H1 (cell line): ENCODE measurements around the gene AP1M2. TPM values are rescaled to one million over a fixed set of nuclear protein-coding genes. Genes with fewer than 3 reads are reported as not detected.

Experiments used
- ASH2L ChIP-seq: fragments of 200-600, 300-600 bp; sonication (generic); IDR thresholded peaks from one replicate; pipeline ENCODE4 v1.7.1; 2017; ENCODE audit warnings: low read length
- BRCA1 ChIP-seq: IDR thresholded peaks from 2 replicates; pipeline ENCODE4 v1.6.1; 2012; ENCODE audit warnings: low read depth, low read length, improper control_type of control experiment
- CHD2 ChIP-seq: IDR thresholded peaks from 2 replicates; pipeline ENCODE4 v1.6.1; 2012; ENCODE audit warnings: low read length, improper control_type of control experiment
- KDM1A ChIP-seq: fragments of 200-600, 300-600 bp; sonication (generic); IDR thresholded peaks from 2 replicates; pipeline ENCODE4 v1.7.1; 2016; ENCODE audit warnings: mild to moderate bottlenecking, low read length, borderline replicate concordance
- polyA plus RNA-seq, 7 experiments: library from polyadenylated mRNA; depleted of rRNA in 3 of 7; stranded (reverse) in 5 of 7; unstranded in 2 of 7; fragments of >200 nt in 5 of 7; fragments of 200-250 nt in 2 of 7; gene quantifications; 1 replicate in 5 of 7; 2 replicates in 1 of 7; 4 replicates in 1 of 7; pipeline versions ENCODE4 v1.2.1 to v1.2.3, GENCODE V29; 2011 to 2013; ENCODE audit warnings: missing spikeins in 2 of 7, mixed read lengths in 2 of 7
- total RNA-seq: library from RNA; stranded (reverse); fragmentation: NEBNext Ultra II Directional; extraction: Animal tissue kit (Norgen Biotek cat#: 25700); gene quantifications from 2 replicates; pipeline ENCODE4 v1.2.1, GENCODE V29; 2021
- TF ChIP-seq, protein P1 (sequence below): fragments of 300-600 bp; sonication (generic); IDR thresholded peaks from 2 replicates; pipeline ENCODE4 v1.7.1; 2012; ENCODE audit warnings: low read length, moderate library complexity, mild to moderate bottlenecking, inconsistent platforms; ENCODE audit not compliant: insufficient replicate concordance

The AP1M2 gene
- total and polyA plus RNA-seq, 2 of the 8 experiments (the other 6 are each of a cell fraction or from before 2014, with no cell fraction given) = 140 to 161 TPM

DNA sequence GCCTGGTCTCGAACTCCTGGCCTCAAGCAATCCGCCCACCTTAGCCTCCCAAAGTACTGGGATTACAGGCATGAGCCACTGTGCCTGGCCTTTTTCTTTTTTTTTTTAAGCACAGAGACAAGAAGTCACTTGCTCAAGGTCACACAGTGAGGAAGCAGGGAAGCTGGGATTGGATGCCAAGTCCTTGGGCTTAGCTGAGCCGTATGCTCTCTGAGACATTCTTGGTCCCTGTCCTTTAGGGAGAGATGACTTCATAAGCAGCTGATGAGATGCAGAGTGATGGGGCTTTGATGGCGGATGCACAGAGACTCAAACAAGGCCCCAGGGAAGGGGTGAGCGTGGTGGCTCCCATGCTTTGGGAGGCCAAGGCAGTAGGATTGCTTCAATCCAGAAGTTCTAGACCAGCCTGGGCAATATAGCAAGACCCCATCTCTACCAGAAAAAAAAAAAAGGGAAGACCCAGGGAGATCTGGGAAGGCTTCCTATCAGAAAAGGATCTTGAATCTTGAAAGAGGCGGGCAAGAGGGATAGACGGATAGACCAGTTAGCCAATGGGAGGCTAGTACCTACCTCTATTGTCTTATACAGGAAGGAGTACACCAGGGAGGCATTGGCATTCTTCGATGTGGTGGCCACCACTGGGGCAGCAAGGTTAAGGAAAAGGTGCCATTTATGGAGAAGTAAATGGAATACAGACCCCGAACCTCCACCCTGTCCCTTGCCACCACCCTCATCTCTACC, 3.9 kb downstream of the AP1M2 start (continued):
- TF ChIP-seq, protein P1, sequence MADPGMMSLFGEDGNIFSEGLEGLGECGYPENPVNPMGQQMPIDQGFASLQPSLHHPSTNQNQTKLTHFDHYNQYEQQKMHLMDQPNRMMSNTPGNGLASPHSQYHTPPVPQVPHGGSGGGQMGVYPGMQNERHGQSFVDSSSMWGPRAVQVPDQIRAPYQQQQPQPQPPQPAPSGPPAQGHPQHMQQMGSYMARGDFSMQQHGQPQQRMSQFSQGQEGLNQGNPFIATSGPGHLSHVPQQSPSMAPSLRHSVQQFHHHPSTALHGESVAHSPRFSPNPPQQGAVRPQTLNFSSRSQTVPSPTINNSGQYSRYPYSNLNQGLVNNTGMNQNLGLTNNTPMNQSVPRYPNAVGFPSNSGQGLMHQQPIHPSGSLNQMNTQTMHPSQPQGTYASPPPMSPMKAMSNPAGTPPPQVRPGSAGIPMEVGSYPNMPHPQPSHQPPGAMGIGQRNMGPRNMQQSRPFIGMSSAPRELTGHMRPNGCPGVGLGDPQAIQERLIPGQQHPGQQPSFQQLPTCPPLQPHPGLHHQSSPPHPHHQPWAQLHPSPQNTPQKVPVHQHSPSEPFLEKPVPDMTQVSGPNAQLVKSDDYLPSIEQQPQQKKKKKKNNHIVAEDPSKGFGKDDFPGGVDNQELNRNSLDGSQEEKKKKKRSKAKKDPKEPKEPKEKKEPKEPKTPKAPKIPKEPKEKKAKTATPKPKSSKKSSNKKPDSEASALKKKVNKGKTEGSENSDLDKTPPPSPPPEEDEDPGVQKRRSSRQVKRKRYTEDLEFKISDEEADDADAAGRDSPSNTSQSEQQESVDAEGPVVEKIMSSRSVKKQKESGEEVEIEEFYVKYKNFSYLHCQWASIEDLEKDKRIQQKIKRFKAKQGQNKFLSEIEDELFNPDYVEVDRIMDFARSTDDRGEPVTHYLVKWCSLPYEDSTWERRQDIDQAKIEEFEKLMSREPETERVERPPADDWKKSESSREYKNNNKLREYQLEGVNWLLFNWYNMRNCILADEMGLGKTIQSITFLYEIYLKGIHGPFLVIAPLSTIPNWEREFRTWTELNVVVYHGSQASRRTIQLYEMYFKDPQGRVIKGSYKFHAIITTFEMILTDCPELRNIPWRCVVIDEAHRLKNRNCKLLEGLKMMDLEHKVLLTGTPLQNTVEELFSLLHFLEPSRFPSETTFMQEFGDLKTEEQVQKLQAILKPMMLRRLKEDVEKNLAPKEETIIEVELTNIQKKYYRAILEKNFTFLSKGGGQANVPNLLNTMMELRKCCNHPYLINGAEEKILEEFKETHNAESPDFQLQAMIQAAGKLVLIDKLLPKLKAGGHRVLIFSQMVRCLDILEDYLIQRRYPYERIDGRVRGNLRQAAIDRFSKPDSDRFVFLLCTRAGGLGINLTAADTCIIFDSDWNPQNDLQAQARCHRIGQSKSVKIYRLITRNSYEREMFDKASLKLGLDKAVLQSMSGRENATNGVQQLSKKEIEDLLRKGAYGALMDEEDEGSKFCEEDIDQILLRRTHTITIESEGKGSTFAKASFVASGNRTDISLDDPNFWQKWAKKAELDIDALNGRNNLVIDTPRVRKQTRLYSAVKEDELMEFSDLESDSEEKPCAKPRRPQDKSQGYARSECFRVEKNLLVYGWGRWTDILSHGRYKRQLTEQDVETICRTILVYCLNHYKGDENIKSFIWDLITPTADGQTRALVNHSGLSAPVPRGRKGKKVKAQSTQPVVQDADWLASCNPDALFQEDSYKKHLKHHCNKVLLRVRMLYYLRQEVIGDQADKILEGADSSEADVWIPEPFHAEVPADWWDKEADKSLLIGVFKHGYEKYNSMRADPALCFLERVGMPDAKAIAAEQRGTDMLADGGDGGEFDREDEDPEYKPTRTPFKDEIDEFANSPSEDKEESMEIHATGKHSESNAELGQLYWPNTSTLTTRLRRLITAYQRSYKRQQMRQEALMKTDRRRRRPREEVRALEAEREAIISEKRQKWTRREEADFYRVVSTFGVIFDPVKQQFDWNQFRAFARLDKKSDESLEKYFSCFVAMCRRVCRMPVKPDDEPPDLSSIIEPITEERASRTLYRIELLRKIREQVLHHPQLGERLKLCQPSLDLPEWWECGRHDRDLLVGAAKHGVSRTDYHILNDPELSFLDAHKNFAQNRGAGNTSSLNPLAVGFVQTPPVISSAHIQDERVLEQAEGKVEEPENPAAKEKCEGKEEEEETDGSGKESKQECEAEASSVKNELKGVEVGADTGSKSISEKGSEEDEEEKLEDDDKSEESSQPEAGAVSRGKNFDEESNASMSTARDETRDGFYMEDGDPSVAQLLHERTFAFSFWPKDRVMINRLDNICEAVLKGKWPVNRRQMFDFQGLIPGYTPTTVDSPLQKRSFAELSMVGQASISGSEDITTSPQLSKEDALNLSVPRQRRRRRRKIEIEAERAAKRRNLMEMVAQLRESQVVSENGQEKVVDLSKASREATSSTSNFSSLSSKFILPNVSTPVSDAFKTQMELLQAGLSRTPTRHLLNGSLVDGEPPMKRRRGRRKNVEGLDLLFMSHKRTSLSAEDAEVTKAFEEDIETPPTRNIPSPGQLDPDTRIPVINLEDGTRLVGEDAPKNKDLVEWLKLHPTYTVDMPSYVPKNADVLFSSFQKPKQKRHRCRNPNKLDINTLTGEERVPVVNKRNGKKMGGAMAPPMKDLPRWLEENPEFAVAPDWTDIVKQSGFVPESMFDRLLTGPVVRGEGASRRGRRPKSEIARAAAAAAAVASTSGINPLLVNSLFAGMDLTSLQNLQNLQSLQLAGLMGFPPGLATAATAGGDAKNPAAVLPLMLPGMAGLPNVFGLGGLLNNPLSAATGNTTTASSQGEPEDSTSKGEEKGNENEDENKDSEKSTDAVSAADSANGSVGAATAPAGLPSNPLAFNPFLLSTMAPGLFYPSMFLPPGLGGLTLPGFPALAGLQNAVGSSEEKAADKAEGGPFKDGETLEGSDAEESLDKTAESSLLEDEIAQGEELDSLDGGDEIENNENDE = no peak
- TF ChIP-seq KDM1A = no peak
- no peak for TF ChIP-seq ASH2L
- TF ChIP-seq BRCA1 = no peak
- TF ChIP-seq CHD2 = no peak
- TF ChIP-seq, all 59 proteins: peak for 0
